ENCODE data around the gene IWS1.

Gene IWS1

GRCh38 chr2:127520424-127520823 is 5.9 kb downstream of the IWS1 start:
- H3K4me3 ChIP-seq (ENCODE audit: control insufficient read depth, low read depth, low read length), result no peak overlapping the region
- TF ChIP-seq CTCF (conservative IDR thresholded peaks at IDR 0.05; ENCODE audit: control insufficient read depth, insufficient read depth, low read depth, low read length), result no peak
- DNase-seq (ENCODE audit: low read depth), result no peak

- TF ChIP-seq CTCF (conservative IDR thresholded peaks at IDR 0.05; ENCODE audit: control insufficient read depth, insufficient read depth, low read depth, low read length), result no peak
- H3K4me3 ChIP-seq (ENCODE audit: control insufficient read depth, low read depth, low read length), result no peak overlapping the region
- peak; percentile 59 for DNase-seq (ENCODE audit: low read depth)
These were observed 8.8 kb downstream of the IWS1 start for GRCh38 chr2:127517465-127517864.

- peak; percentile 98 for DNase-seq (ENCODE audit: low read depth)
- no peak for TF ChIP-seq CTCF (conservative IDR thresholded peaks at IDR 0.05; ENCODE audit: control insufficient read depth, insufficient read depth, low read depth, low read length)
- H3K4me3 ChIP-seq (ENCODE audit: control insufficient read depth, low read depth, low read length), result no peak overlapping the region
These were observed 10.1 kb downstream of the IWS1 start for GRCh38 chr2:127516041-127516762.

- DNase-seq (ENCODE audit: low read depth), result peak; percentile 86
- no peak for TF ChIP-seq CTCF (conservative IDR thresholded peaks at IDR 0.05; ENCODE audit: control insufficient read depth, insufficient read depth, low read depth, low read length)
- no peak overlapping the region for H3K4me3 ChIP-seq (ENCODE audit: control insufficient read depth, low read depth, low read length)
These were observed 10.8 kb downstream of the IWS1 start for GRCh38 chr2:127515383-127515915.

GRCh38 chr2:127514485-127514884 is 11.8 kb downstream of the IWS1 start:
- no peak overlapping the region for H3K4me3 ChIP-seq (ENCODE audit: control insufficient read depth, low read depth, low read length)
- no peak for TF ChIP-seq CTCF (conservative IDR thresholded peaks at IDR 0.05; ENCODE audit: control insufficient read depth, insufficient read depth, low read depth, low read length)
- no peak for DNase-seq (ENCODE audit: low read depth)

- DNase-seq (ENCODE audit: low read depth), result no peak
- no peak for TF ChIP-seq CTCF (conservative IDR thresholded peaks at IDR 0.05; ENCODE audit: control insufficient read depth, insufficient read depth, low read depth, low read length)
- no peak overlapping the region for H3K4me3 ChIP-seq (ENCODE audit: control insufficient read depth, low read depth, low read length)
These were observed 12.2 kb downstream of the IWS1 start for GRCh38 chr2:127514076-127514475.

Measured in fibroblast of mammary gland (primary cell).